ENCODE measurements around the gene SIRPB1.

DNA sequence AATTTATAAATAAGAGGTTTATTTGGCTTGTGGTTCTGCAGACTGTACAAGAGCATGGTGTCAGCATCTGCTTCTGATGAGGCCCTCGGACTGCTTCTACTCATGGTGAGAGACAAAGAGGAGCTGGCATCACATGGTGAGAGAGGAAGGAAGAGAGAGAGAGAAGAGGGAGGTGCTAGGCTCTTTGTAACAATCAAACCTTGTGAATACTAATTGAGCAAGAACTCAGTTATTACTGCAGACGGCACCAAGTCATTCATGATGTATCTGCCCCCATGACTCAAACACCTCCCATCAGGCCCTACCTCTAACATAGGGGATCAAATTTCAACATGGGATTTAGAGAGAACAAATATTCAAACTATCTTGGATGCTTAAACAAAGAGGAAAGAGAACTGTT is 44.1 kb upstream of the SIRPB1 start:
- TF ChIP-seq, protein P1, sequence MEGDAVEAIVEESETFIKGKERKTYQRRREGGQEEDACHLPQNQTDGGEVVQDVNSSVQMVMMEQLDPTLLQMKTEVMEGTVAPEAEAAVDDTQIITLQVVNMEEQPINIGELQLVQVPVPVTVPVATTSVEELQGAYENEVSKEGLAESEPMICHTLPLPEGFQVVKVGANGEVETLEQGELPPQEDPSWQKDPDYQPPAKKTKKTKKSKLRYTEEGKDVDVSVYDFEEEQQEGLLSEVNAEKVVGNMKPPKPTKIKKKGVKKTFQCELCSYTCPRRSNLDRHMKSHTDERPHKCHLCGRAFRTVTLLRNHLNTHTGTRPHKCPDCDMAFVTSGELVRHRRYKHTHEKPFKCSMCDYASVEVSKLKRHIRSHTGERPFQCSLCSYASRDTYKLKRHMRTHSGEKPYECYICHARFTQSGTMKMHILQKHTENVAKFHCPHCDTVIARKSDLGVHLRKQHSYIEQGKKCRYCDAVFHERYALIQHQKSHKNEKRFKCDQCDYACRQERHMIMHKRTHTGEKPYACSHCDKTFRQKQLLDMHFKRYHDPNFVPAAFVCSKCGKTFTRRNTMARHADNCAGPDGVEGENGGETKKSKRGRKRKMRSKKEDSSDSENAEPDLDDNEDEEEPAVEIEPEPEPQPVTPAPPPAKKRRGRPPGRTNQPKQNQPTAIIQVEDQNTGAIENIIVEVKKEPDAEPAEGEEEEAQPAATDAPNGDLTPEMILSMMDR (IDR thresholded peaks at IDR 0.05 in 2 of 3, conservative IDR thresholded peaks at IDR 0.05 in 1 of 3; ENCODE audit: control insufficient read depth in 2 of 3, extremely low read depth in 1 of 3, insufficient read depth in 1 of 3, low read depth in 3 of 3, low read length in 3 of 3), result no peak
- TF ChIP-seq HDAC2 (IDR thresholded peaks at IDR 0.05), result no peak
- TF ChIP-seq SIN3A (IDR thresholded peaks at IDR 0.05; ENCODE audit: low read depth, low read length), result no peak
- TF ChIP-seq ZNF384 (IDR thresholded peaks at IDR 0.05; ENCODE audit: borderline replicate concordance, low read depth, low read length), result no peak
- no peak for TF ChIP-seq POLR2AphosphoS5 (IDR thresholded peaks at IDR 0.05; ENCODE audit: low read length)
